Measurements from ENCODE around the gene VAV3.

- TF ChIP-seq POLR2A (IDR thresholded peaks at IDR 0.05) (no peak), CTCF (IDR thresholded peaks at IDR 0.05) (no peak), EP300 (IDR thresholded peaks at IDR 0.05; ENCODE audit: low read depth) (no peak), POLR2AphosphoS5 (IDR thresholded peaks at IDR 0.05) (no peak)
These were observed 161.4 kb downstream of the VAV3 start for GRCh38 chr1:107803579-107803978.

Measured in transverse colon (tissue), 4 donors.